Calu3 (cell line): ENCODE data around the gene PURA. TPM values are rescaled to one million over a fixed set of nuclear protein-coding genes. Genes with fewer than 3 reads are reported as not detected.

Experiments
- BruUV-seq: library from RNA; stranded (reverse); fragments of 400-500 nt; replicated peaks from 2 replicates; lab custom pipeline; 2021; lab: Mats Ljungman, UMichigan
- CTCF ChIA-PET: fragments of 300-600 bp; sonication (Branson Sonifier 250); formaldehyde crosslinking; loops from one replicate; lab custom pipeline; 2022; ENCODE audit warnings: antibody characterized with exemption; lab: Charles Lee
- DNase-seq: peaks from one replicate; pipeline ENCODE4 v3.0.0; 2022
- H3K27ac Mint-ChIP-seq: one replicate; pipeline ENCODE4 v1.8.0; 2022; ENCODE audit warnings: mixed read lengths; ENCODE audit not compliant: unreplicated experiment
- H3K27me3 Mint-ChIP-seq: one replicate; pipeline ENCODE4 v1.8.0; 2022; ENCODE audit warnings: mixed read lengths; ENCODE audit not compliant: unreplicated experiment
- H3K36me3 Mint-ChIP-seq: one replicate; pipeline ENCODE4 v1.8.0; 2022; ENCODE audit warnings: mild to moderate bottlenecking, moderate library complexity, mixed read lengths; ENCODE audit not compliant: insufficient read depth, unreplicated experiment
- H3K4me1 Mint-ChIP-seq: one replicate; pipeline ENCODE4 v1.8.0; 2022; ENCODE audit warnings: mild to moderate bottlenecking, low read depth, mixed read lengths; ENCODE audit not compliant: unreplicated experiment
- H3K4me3 Mint-ChIP-seq: one replicate; pipeline ENCODE4 v1.8.0; 2022; ENCODE audit warnings: mild to moderate bottlenecking, low read depth, moderate library complexity, mixed read lengths; ENCODE audit not compliant: unreplicated experiment
- H3K9me3 Mint-ChIP-seq: one replicate; pipeline ENCODE4 v1.8.0; 2022; ENCODE audit warnings: low read depth, mixed read lengths; ENCODE audit not compliant: unreplicated experiment
- CTCF ChIP-seq: fragments of 200-600 bp; IDR thresholded peaks from one replicate; pipeline ENCODE4 v1.8.0; 2022; ENCODE audit warnings: antibody characterized with exemption; ENCODE audit not compliant: unreplicated experiment
- intact Hi-C: fragments of 100-400 bp; cut with micrococcal nuclease; formaldehyde crosslinking; loops from one replicate; pipeline ENCODE4 v1.10.0; 2022; ENCODE audit not compliant: unreplicated experiment
- total RNA-seq: library from RNA; stranded (reverse); gene quantifications from 2 replicates; pipeline ENCODE4 v1.2.3, GENCODE V29; 2022

Gene PURA
- total RNA-seq, 1 experiment from 2014 or later = 16.7 TPM

- Mint-ChIP-seq H3K27me3 (peaks cover 52% of the 10 kb centered on the region), H3K36me3 (peaks cover 54% of the 10 kb centered on the region), H3K27ac (no peak overlapping the region), H3K4me1 (peaks cover 51% of the 10 kb centered on the region), H3K4me3 (no peak overlapping the region), H3K9me3 (no peaks in the 10 kb centered on the region)
- no TSS peak for BruUV-seq
- intact Hi-C loops = no loop called here
- TF ChIP-seq CTCF = no peak
- CTCF ChIA-PET = no interaction called here
- no peak for DNase-seq
These were observed 3.3 kb upstream of the PURA start for GRCh38 chr5:140110646-140110957.

GRCh38 chr5:140111011-140111858, 2.7 kb upstream of the PURA start:
- peaks cover 54% of the 10 kb centered on the region for H3K36me3 Mint-ChIP-seq
- H3K27ac Mint-ChIP-seq = no peak overlapping the region
- H3K4me1 Mint-ChIP-seq = peaks cover 50% of the 10 kb centered on the region
- no peak overlapping the region for H3K4me3 Mint-ChIP-seq
- intact Hi-C loops = no loop called here
- H3K9me3 Mint-ChIP-seq = no peaks in the 10 kb centered on the region
- no peak for DNase-seq
- H3K27me3 Mint-ChIP-seq = peaks cover 52% of the 10 kb centered on the region
- TF ChIP-seq CTCF = no peak
- CTCF ChIA-PET = no interaction called here
- no TSS peak for BruUV-seq

- H3K4me1 Mint-ChIP-seq = peaks cover 48% of the 10 kb centered on the region
- TF ChIP-seq CTCF = no peak
- no peak for DNase-seq
- peaks cover 52% of the 10 kb centered on the region for H3K27me3 Mint-ChIP-seq
- no TSS peak for BruUV-seq
- intact Hi-C loops = no loop called here
- H3K36me3 Mint-ChIP-seq = peaks cover 52% of the 10 kb centered on the region
- peak overlapping the region; percentile 86 for H3K4me3 Mint-ChIP-seq
- H3K9me3 Mint-ChIP-seq = no peaks in the 10 kb centered on the region
- CTCF ChIA-PET = interaction anchor here (0.7 kb wide), 1 partner anchor 242 kb away, joined by 7 read pairs; no protein-coding TSS in a partner anchor
- H3K27ac Mint-ChIP-seq = peak overlapping the region; percentile 40
These were observed 1.9 kb upstream of the PURA start for GRCh38 chr5:140111859-140112551.

GRCh38 chr5:140112685-140113179, 1.2 kb upstream of the PURA start:
- intact Hi-C loops = no loop called here
- Mint-ChIP-seq H3K9me3 (no peaks in the 10 kb centered on the region), H3K27ac (peak overlapping the region; percentile 63), H3K27me3 (peaks cover 52% of the 10 kb centered on the region), H3K4me1 (peaks cover 54% of the 10 kb centered on the region), H3K36me3 (peaks cover 45% of the 10 kb centered on the region), H3K4me3 (peak overlapping the region; percentile 86)
- CTCF ChIA-PET = interaction anchor here (0.7 kb wide), 1 partner anchor 241 kb away, joined by 7 read pairs; no protein-coding TSS in a partner anchor
- BruUV-seq = no TSS peak
- DNase-seq = no peak
- TF ChIP-seq CTCF = no peak
